Astrocyte (in vitro differentiated cells and primary cell): ENCODE data around the gene HOXD12. TPM values are rescaled to one million over a fixed set of nuclear protein-coding genes. Genes with fewer than 3 reads are reported as not detected.

ENCODE experiments used
- DNase-seq: peaks from one replicate; pipeline ENCODE4 v3.0.0-alpha.2; 2010; ENCODE audit warnings: low read depth
- FAIRE-seq: peaks from 2 replicates; lab custom pipeline; 2011; peaks lifted over from hg19 to GRCh38; lab: Jason Lieb, UNC
- H2AFZ ChIP-seq: 2 replicates; pipeline ENCODE4 v1.6.0; 2012; ENCODE audit warnings: low read depth, low read length, inconsistent platforms
- H3K27ac ChIP-seq: 2 replicates; pipeline ENCODE4 v1.5.1; 2011; ENCODE audit warnings: low read depth, low read length, inconsistent platforms
- H3K27me3 ChIP-seq: 2 replicates; pipeline ENCODE4 v1.6.0; 2011; ENCODE audit warnings: low read length, inconsistent platforms; ENCODE audit not compliant: insufficient read depth
- H3K36me3 ChIP-seq: 2 replicates; pipeline ENCODE4 v1.5.1; 2011; ENCODE audit warnings: low read length, inconsistent platforms; ENCODE audit not compliant: insufficient read depth
- H3K4me1 ChIP-seq: 2 replicates; pipeline ENCODE4 v1.5.1; 2011; ENCODE audit warnings: low read length, inconsistent platforms; ENCODE audit not compliant: insufficient read depth
- H3K4me2 ChIP-seq: 2 replicates; pipeline ENCODE4 v1.6.0; 2012; ENCODE audit warnings: low read length, inconsistent platforms
- H3K4me3 ChIP-seq: 2 replicates; pipeline ENCODE4 v1.5.1; 2011; ENCODE audit warnings: low read depth, mild to moderate bottlenecking, low read length, inconsistent platforms; ENCODE audit not compliant: insufficient read depth
- H3K79me2 ChIP-seq: 2 replicates; pipeline ENCODE4 v1.6.0; 2012; ENCODE audit warnings: mild to moderate bottlenecking, low read length, inconsistent platforms; ENCODE audit not compliant: insufficient read depth
- H3K9ac ChIP-seq: 2 replicates; pipeline ENCODE4 v1.6.0; 2012; ENCODE audit warnings: mild to moderate bottlenecking, low read length, inconsistent platforms
- H3K9me3 ChIP-seq: 2 replicates; pipeline ENCODE4 v1.5.1; 2012; ENCODE audit warnings: low read depth, mild to moderate bottlenecking, low read length, inconsistent platforms; ENCODE audit not compliant: insufficient read depth
- H4K20me1 ChIP-seq: 2 replicates; pipeline ENCODE4 v1.6.0; 2012; ENCODE audit warnings: low read length, inconsistent platforms; ENCODE audit not compliant: insufficient read depth
- H3K27ac Mint-ChIP-seq: one replicate; pipeline ENCODE4 v1.8.0; 2021; ENCODE audit warnings: mild to moderate bottlenecking, mixed read lengths; ENCODE audit not compliant: unreplicated experiment
- H3K27me3 Mint-ChIP-seq: one replicate; pipeline ENCODE4 v1.8.0; 2021; ENCODE audit warnings: low read depth, mixed read lengths; ENCODE audit not compliant: unreplicated experiment
- H3K36me3 Mint-ChIP-seq: one replicate; pipeline ENCODE4 v1.8.0; 2021; ENCODE audit warnings: low read depth, mixed read lengths; ENCODE audit not compliant: unreplicated experiment
- H3K4me1 Mint-ChIP-seq: one replicate; pipeline ENCODE4 v1.8.0; 2021; ENCODE audit warnings: low read depth, mixed read lengths; ENCODE audit not compliant: unreplicated experiment
- H3K4me3 Mint-ChIP-seq: one replicate; pipeline ENCODE4 v1.8.0; 2021; ENCODE audit warnings: mild to moderate bottlenecking, moderate library complexity, mixed read lengths; ENCODE audit not compliant: unreplicated experiment
- H3K9me3 Mint-ChIP-seq: one replicate; pipeline ENCODE4 v1.8.0; 2021; ENCODE audit warnings: mild to moderate bottlenecking, mixed read lengths; ENCODE audit not compliant: unreplicated experiment
- EZH2 ChIP-seq: IDR thresholded peaks from 2 replicates; pipeline ENCODE4 v1.6.1; 2012; ENCODE audit warnings: mild to moderate bottlenecking, low read length, inconsistent platforms; ENCODE audit not compliant: insufficient read depth
- total RNA-seq: library from RNA; stranded (reverse); gene quantifications from 2 replicates; pipeline ENCODE4 v1.2.1, GENCODE V29; 2021
- TF ChIP-seq, protein P1 (sequence below): IDR thresholded peaks from 2 replicates; pipeline ENCODE4 v1.5.1; 2011; ENCODE audit warnings: low read depth, mild to moderate bottlenecking, inconsistent platforms, low read length, moderate library complexity; ENCODE audit not compliant: insufficient read depth

HOXD12 gene
- total RNA-seq, 1 donor from 2014 or later: not detected

DNA sequence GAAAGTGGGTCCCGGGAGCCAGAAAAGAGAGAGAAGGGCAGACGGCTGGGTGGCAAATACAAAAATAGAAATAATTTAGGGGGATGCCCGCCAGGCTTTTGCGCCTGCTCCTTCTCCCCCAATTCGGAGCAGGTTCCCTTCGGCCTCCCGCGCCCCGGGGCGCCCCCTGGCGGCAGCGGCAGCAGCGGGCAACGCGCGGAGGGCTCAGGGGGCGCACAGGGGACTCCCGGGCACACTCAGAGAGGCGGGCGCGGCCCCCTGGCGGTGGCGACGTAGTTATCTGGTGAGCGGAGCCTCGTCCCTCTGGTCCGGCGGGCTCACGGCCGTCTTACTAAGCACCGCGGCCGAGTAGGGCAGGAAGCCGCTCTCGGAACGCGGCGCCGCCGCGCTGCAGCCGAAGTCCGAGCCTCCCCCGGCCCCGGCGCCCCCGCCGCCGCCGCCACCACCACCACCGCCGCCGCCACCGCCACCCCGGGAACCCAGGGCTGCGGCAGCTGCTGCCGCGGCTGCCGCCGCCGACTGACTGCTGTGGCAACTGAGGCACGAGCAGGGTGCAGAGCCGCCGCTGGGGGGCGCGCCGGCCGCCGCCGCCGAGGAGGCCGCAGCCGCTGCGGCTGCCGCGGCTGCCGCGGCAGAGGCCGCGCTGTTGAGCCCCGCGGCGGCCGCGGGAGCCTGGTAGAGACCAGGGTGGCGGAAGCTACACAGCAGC, 19.6 kb upstream of the HOXD12 start:
- H3K9me3 Mint-ChIP-seq: peaks cover 31% of the 10 kb centered on the region
- H3K4me2 ChIP-seq: peak overlapping the region; percentile 44
- H2AFZ ChIP-seq: peak overlapping the region; percentile 34
- H4K20me1 ChIP-seq: peaks cover 18% of the 10 kb centered on the region
- peaks cover 80% of the 10 kb centered on the region for H3K27me3 Mint-ChIP-seq
- H3K27me3 ChIP-seq: peaks cover 88% of the 10 kb centered on the region
- H3K9me3 ChIP-seq: peaks cover 2% of the 10 kb centered on the region
- H3K4me1 Mint-ChIP-seq: peaks cover 5% of the 10 kb centered on the region
- no peak overlapping the region for H3K9ac ChIP-seq
- peaks cover 3% of the 10 kb centered on the region for H3K4me1 ChIP-seq
- TF ChIP-seq, protein P1, sequence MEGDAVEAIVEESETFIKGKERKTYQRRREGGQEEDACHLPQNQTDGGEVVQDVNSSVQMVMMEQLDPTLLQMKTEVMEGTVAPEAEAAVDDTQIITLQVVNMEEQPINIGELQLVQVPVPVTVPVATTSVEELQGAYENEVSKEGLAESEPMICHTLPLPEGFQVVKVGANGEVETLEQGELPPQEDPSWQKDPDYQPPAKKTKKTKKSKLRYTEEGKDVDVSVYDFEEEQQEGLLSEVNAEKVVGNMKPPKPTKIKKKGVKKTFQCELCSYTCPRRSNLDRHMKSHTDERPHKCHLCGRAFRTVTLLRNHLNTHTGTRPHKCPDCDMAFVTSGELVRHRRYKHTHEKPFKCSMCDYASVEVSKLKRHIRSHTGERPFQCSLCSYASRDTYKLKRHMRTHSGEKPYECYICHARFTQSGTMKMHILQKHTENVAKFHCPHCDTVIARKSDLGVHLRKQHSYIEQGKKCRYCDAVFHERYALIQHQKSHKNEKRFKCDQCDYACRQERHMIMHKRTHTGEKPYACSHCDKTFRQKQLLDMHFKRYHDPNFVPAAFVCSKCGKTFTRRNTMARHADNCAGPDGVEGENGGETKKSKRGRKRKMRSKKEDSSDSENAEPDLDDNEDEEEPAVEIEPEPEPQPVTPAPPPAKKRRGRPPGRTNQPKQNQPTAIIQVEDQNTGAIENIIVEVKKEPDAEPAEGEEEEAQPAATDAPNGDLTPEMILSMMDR: peak; percentile 30
- TF ChIP-seq EZH2: no peak
- peaks cover 4% of the 10 kb centered on the region for H3K36me3 Mint-ChIP-seq
- no peak overlapping the region for H3K4me3 ChIP-seq
- H3K27ac ChIP-seq: no peak overlapping the region
- peak overlapping the region; percentile 85 for H3K27ac Mint-ChIP-seq
- H3K4me3 Mint-ChIP-seq: no peak overlapping the region
- no peaks in the 10 kb centered on the region for H3K79me2 ChIP-seq
- DNase-seq (no peak), FAIRE-seq (no peak)
- no peaks in the 10 kb centered on the region for H3K36me3 ChIP-seq

DNA sequence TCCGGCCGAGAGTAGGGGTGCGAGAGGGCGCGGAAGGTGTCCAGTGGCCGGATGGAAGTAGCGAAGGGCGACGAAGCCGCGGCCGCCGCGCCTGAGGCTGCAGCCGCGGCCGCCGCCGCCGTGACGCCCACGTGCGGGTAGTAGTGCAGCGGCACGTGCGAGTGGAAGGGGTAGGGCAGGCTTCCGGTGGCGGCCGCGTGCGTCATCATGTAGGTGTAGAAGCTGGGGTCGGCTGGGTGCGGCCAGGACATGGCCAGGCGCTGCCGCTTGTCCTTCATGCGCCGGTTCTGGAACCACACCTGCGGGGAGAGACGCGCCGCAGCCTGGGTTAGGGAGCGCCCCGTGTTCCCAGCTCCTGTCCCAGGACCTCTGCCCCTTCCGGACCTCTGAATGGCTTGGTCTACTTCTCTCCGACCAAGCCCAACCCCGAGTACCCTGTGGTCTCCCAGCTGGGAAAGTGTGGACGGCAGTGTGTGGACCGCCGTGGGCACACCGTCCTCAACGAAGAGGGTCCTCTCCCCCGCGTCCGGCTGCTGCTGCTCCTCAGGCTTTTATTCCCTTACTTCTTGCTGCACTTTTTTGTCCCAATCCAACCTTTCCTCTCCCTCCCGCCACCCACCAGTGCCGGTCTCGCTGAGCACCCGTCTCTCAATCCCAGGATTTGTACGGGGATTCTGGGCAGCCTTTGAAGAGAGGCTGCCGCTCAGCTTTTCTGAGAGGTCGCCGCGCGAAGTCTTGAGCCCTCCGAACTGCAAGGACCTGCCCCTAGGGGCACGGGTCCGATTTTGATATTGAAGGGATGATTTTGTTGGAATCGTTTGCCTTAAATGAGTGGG, 18.8 kb upstream of the HOXD12 start:
- no peak overlapping the region for H3K4me3 Mint-ChIP-seq
- peaks cover 80% of the 10 kb centered on the region for H3K27me3 Mint-ChIP-seq
- Histone ChIP-seq H2AFZ (peak overlapping the region; percentile 34), H3K36me3 (no peaks in the 10 kb centered on the region), H3K27ac (no peak overlapping the region), H3K9ac (no peak overlapping the region), H3K4me2 (peak overlapping the region; percentile 44), H4K20me1 (peaks cover 20% of the 10 kb centered on the region), H3K9me3 (peaks cover 3% of the 10 kb centered on the region), H3K27me3 (peaks cover 88% of the 10 kb centered on the region), H3K79me2 (no peaks in the 10 kb centered on the region), H3K4me3 (no peak overlapping the region), H3K4me1 (peaks cover 3% of the 10 kb centered on the region)
- peak; percentile 98 for TF ChIP-seq EZH2
- TF ChIP-seq, protein P1: no peak
- FAIRE-seq (no peak), DNase-seq (no peak)
- H3K4me1 Mint-ChIP-seq: peaks cover 5% of the 10 kb centered on the region
- H3K27ac Mint-ChIP-seq: peak overlapping the region; percentile 81
- peaks cover 31% of the 10 kb centered on the region for H3K9me3 Mint-ChIP-seq
- peaks cover 4% of the 10 kb centered on the region for H3K36me3 Mint-ChIP-seq
